HG03342 (cell line): ENCODE data around the gene TMEM214.

ENCODE experiments used
- ATAC-seq: cut with Tn5 transposase; IDR thresholded peaks from one replicate; pipeline ENCODE4 v1.9.1; 2021; ENCODE audit warnings: mild to moderate bottlenecking, moderate library complexity; ENCODE audit not compliant: unreplicated experiment

The TMEM214 gene

GRCh38 chr2:27009716-27010115 lies 23.0 kb upstream of the TMEM214 start:
- no peak for ATAC-seq

- ATAC-seq = no peak
Measured at GRCh38 chr2:27010139-27010538, 22.6 kb upstream of the TMEM214 start.

GRCh38 chr2:27013738-27014137 lies 19.0 kb upstream of the TMEM214 start:
- ATAC-seq = no peak

- no peak for ATAC-seq
Measured at GRCh38 chr2:27014771-27015433, 17.9 kb upstream of the TMEM214 start.

GRCh38 chr2:27016801-27017325 lies 15.9 kb upstream of the TMEM214 start:
- no peak for ATAC-seq

GRCh38 chr2:27018142-27018541 lies 14.6 kb upstream of the TMEM214 start:
- no peak for ATAC-seq

- ATAC-seq = no peak
Measured at GRCh38 chr2:27019459-27019858, 13.3 kb upstream of the TMEM214 start.

GRCh38 chr2:27019931-27020855 lies 12.6 kb upstream of the TMEM214 start:
- ATAC-seq = no peak

GRCh38 chr2:27021253-27022049 lies 11.3 kb upstream of the TMEM214 start:
- no peak for ATAC-seq

- ATAC-seq = no peak
Measured at GRCh38 chr2:27023740-27024139, 9.0 kb upstream of the TMEM214 start.

- no peak for ATAC-seq
Measured at GRCh38 chr2:27024188-27024587, 8.6 kb upstream of the TMEM214 start.

GRCh38 chr2:27024812-27025211 lies 8.0 kb upstream of the TMEM214 start:
- no peak for ATAC-seq

- ATAC-seq = no peak
Measured at GRCh38 chr2:27025281-27025800, 7.4 kb upstream of the TMEM214 start.

GRCh38 chr2:27025861-27026851 lies 6.6 kb upstream of the TMEM214 start:
- ATAC-seq = no peak

GRCh38 chr2:27027211-27027651 lies 5.5 kb upstream of the TMEM214 start:
- ATAC-seq = no peak

- ATAC-seq = no peak
Measured at GRCh38 chr2:27029051-27029450, 3.7 kb upstream of the TMEM214 start.

- no peak for ATAC-seq
Measured at GRCh38 chr2:27033253-27033852, 588 bp downstream of the TMEM214 start.

- ATAC-seq = no peak
Measured at GRCh38 chr2:27038012-27038411, 5.2 kb downstream of the TMEM214 start.

- no peak for ATAC-seq
Measured at GRCh38 chr2:27038631-27039339, 6.0 kb downstream of the TMEM214 start.
